Epithelial cell of proximal tubule (primary cell): ENCODE results near the gene CPNE4. TPM values are rescaled to one million over a fixed set of nuclear protein-coding genes. Genes with fewer than 3 reads are reported as not detected.

Experiments
- DNase-seq: peaks from one replicate; pipeline ENCODE4 v3.0.0-alpha.2; 2011; ENCODE audit warnings: low read depth
- H3K4me3 ChIP-seq: 2 replicates; pipeline ENCODE4 v1.5.1; 2011; ENCODE audit warnings: low read depth, mild to moderate bottlenecking, low read length
- total RNA-seq: library from RNA; depleted of rRNA; stranded (reverse); fragments of >200 nt; gene quantifications from 2 replicates; pipeline ENCODE4 v1.2.3, GENCODE V29; 2015
- TF ChIP-seq, protein P1 (sequence below): conservative IDR thresholded peaks from 2 replicates; pipeline ENCODE4 v1.5.1; 2012; ENCODE audit warnings: low read depth, mild to moderate bottlenecking, low read length

CPNE4 gene
- total RNA-seq, 1 donor from 2014 or later: 4.1 TPM

DNA sequence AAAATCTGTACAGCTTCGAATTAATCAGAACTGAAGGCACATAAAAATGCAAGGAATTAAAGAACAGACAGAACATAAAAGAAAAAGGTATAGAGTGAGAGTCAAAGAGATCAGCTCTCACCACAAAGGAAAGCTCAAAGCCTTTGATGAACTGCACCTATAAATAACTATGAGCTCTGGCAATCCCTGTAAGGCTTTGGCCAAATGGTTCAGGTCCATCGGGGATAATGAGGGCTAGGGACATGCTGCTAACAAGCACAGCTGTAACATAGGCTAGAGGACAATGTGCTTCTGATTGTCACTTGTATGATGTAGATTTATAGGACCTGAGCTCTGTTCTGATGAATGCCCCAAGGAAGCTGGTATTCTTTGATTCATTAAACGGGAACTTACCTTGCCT is 418.1 kb downstream of the CPNE4 start:
- H3K4me3 ChIP-seq: no peak overlapping the region
- TF ChIP-seq, protein P1, sequence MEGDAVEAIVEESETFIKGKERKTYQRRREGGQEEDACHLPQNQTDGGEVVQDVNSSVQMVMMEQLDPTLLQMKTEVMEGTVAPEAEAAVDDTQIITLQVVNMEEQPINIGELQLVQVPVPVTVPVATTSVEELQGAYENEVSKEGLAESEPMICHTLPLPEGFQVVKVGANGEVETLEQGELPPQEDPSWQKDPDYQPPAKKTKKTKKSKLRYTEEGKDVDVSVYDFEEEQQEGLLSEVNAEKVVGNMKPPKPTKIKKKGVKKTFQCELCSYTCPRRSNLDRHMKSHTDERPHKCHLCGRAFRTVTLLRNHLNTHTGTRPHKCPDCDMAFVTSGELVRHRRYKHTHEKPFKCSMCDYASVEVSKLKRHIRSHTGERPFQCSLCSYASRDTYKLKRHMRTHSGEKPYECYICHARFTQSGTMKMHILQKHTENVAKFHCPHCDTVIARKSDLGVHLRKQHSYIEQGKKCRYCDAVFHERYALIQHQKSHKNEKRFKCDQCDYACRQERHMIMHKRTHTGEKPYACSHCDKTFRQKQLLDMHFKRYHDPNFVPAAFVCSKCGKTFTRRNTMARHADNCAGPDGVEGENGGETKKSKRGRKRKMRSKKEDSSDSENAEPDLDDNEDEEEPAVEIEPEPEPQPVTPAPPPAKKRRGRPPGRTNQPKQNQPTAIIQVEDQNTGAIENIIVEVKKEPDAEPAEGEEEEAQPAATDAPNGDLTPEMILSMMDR: no peak
- DNase-seq: no peak

DNA sequence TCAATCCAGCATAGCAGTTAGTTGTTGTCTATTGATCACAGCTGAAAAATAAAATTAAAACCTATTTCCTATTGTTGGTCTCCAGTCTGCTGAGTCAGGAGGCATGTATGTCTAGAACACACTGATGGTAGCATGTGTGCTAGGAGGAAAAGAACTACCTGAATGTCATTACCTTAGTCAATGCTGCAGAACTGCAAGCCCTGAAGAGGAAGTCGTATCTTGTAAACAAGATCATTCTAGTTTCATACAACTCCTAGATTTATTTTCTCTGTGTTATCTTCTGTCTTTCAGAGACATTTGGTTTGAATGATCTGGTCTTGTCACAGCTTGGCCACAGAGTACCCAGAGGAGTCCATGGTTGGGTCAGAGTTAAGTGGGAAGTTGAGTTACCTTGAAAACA is 422.1 kb downstream of the CPNE4 start:
- TF ChIP-seq, protein P1: no peak
- no peak for DNase-seq
- H3K4me3 ChIP-seq: no peak overlapping the region

DNA sequence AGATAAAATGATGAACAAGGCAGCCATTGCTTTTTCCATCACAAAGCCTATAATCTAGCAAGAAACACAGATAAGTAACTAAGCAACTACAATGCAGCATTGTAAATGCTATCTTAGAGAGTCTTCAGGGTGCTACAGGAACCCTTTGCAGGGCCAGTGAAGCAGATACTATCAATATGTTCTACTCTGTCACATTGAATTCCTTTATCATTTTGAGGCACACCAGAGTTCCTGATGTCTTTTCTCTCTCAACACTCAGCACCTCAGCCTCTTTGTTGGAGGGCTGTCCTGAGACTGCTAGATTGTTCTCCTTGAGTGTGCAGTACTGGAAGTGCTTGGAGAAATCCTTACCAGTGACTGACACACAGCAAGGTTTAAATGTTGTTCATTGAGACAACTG is 424.6 kb downstream of the CPNE4 start:
- TF ChIP-seq, protein P1: no peak
- no peak for DNase-seq
- no peak overlapping the region for H3K4me3 ChIP-seq

DNA sequence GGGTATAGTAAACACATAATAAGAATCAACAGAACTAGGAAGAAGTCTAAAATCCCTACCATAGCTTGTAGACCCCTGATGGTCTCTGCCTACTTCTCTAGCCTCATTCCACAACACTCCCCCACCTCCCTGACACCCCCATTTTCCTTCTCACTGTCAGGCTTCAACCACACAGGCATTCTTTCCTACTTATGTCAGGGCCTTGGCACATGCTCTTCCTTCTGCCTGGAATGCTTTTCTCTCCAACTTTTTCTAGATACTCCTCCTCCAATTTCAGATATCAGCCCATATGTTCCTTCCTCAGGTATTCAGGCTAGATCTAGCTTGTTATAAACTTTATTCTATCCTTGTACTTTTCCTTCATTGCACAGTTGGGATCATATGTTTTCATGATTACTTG is 426.1 kb downstream of the CPNE4 start:
- TF ChIP-seq, protein P1: no peak
- no peak overlapping the region for H3K4me3 ChIP-seq
- no peak for DNase-seq

DNA sequence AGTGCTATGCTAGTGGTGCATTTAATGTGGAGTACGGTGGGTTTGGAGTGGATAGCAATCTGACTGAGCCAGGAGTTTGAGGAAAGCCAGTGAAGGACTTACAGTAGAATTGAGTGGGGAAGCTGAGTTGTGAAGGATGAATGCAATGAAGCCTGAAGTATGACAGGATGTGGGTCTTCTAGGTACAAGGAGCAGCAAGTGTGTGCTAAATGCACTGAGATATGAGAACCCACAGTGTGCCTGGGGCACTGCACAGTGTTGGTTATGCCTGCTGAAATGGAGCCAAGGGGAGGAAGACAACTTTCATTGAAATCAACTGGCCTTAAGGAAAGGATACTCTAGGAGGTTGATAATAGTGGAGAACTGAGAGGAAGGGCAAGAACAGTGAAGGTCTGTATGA is 426.5 kb downstream of the CPNE4 start:
- no peak overlapping the region for H3K4me3 ChIP-seq
- DNase-seq: no peak
- TF ChIP-seq, protein P1: no peak

DNA sequence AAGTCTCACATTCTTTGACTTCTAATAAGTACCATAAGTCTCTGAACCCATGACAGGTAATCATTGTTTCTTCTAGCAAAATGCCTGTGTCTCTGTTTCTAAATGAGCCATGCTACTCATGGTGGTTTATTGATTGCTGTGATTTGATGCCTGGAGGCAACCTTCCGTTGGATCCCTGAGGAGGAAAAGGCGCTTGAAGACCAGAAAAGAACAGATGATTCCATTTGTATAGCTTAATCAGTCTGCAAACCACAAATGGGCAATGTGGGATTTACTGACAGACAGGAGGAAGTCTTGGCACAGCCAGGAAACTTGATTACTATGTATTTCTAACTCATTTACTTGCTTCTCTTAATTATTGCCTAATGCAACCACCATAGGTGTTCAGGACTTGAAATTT is 428.9 kb downstream of the CPNE4 start:
- DNase-seq: no peak
- TF ChIP-seq, protein P1: no peak
- no peak overlapping the region for H3K4me3 ChIP-seq

DNA sequence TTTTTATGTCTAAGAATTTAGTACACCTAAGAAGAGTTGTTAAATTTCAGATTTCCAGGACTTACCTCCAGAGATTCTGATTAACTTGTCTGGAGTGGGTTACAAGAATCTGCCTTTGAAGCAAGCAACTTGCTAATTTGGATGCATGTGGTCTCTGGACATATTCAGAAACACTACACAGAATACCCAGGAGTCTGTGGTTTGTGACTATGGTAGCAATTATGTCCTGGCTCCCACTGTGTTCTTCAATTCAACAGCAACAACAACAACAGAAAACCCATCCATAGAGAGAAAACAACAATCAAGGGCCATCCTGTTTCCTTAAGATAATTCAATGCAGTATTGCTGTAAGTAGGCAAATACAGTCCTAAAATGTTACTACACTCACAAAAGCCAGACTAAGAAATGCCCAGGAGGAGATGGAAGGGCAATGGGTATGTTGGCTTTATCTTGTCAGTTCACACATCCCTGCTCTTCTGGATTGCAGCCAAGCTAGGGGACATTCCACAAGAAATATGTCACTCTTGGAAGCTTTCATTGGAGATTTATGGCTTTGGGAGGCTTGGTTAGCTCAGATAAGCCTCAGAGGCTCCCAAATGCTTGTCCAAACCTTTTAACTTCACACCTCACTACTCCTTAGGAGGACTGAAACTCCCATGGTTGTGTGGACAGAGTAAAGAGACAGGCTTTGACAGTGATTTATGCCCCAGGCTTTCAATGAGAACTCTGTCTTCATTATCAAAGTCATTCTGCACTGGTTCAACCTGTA is 432.6 kb downstream of the CPNE4 start:
- H3K4me3 ChIP-seq: no peak overlapping the region
- no peak for DNase-seq

More for the DNA sequence above, 432.6 kb downstream of the CPNE4 start:
- TF ChIP-seq, protein P1: no peak
